MCF 10A (cell line): Measurements from ENCODE around the gene DYNC1I2. TPM values are rescaled to one million over a fixed set of nuclear protein-coding genes. Genes with fewer than 3 reads are reported as not detected.

Source experiments
- Bru-seq: library from RNA; stranded (reverse); fragments of 400-500 nt; gene quantifications from one replicate; lab custom pipeline; 2021; lab: Mats Ljungman, UMichigan
- BruChase-seq, 2 experiments: library from RNA; stranded (reverse); fragments of 400-500 nt; gene quantifications; one replicate each; lab custom pipeline; 2021; lab: Mats Ljungman, UMichigan
- BruUV-seq: library from RNA; stranded (reverse); fragments of 400-500 nt; replicated peaks from 2 replicates; lab custom pipeline; 2021; lab: Mats Ljungman, UMichigan
- CTCF ChIA-PET: fragments of 300-600 bp; sonication (Branson Sonifier 250); formaldehyde crosslinking; extraction: SDS; loops from one replicate; lab custom pipeline; 2021; ENCODE audit warnings: antibody characterized with exemption, inconsistent platforms; lab: Yijun Ruan, JAX
- POLR2A ChIA-PET: fragments of 300-600, 350-650 bp; sonication (Branson Sonifier 250); formaldehyde crosslinking; extraction: SDS; loops from one replicate; lab custom pipeline; 2020; ENCODE audit warnings: antibody characterized with exemption, inconsistent platforms; lab: Yijun Ruan, JAX
- DNase-seq: peaks from one replicate; pipeline ENCODE4 v3.0.0-alpha.2; 2018; ENCODE audit not compliant: unreplicated experiment
- H3K27ac Mint-ChIP-seq: one replicate; pipeline ENCODE4 v1.8.0; 2022; ENCODE audit warnings: mild to moderate bottlenecking, low read depth, mixed read lengths; ENCODE audit not compliant: unreplicated experiment
- H3K27me3 Mint-ChIP-seq: one replicate; pipeline ENCODE4 v1.8.0; 2022; ENCODE audit warnings: mixed read lengths; ENCODE audit not compliant: insufficient read depth, unreplicated experiment
- H3K36me3 Mint-ChIP-seq: one replicate; pipeline ENCODE4 v1.8.0; 2022; ENCODE audit warnings: mild to moderate bottlenecking, moderate library complexity, mixed read lengths; ENCODE audit not compliant: insufficient read depth, unreplicated experiment
- H3K4me1 Mint-ChIP-seq: one replicate; pipeline ENCODE4 v1.8.0; 2022; ENCODE audit warnings: mixed read lengths; ENCODE audit not compliant: insufficient read depth, unreplicated experiment
- H3K4me3 Mint-ChIP-seq: one replicate; pipeline ENCODE4 v1.8.0; 2022; ENCODE audit warnings: mild to moderate bottlenecking, moderate library complexity, mixed read lengths; ENCODE audit not compliant: unreplicated experiment
- H3K9me3 Mint-ChIP-seq: one replicate; pipeline ENCODE4 v1.8.0; 2022; ENCODE audit warnings: mixed read lengths; ENCODE audit not compliant: unreplicated experiment
- intact Hi-C: fragments of 100-400 bp; cut with micrococcal nuclease; formaldehyde crosslinking; loops from 2 replicates; pipeline ENCODE4 v1.14.1; 2022
- long read RNA-seq: library from polyadenylated mRNA; stranded (forward); transcript quantifications from one replicate; pipeline ENCODE4 v2.0.0, GENCODE V29; 2022
- total RNA-seq: library from RNA; stranded (reverse); gene quantifications from 2 replicates; pipeline ENCODE4 v1.2.3, GENCODE V29; 2022
- TF ChIP-seq, protein P1 (sequence below): fragments of 200-600 bp; IDR thresholded peaks from one replicate; pipeline ENCODE4 v1.8.0; 2022; ENCODE audit warnings: antibody characterized with exemption, mild to moderate bottlenecking; ENCODE audit not compliant: unreplicated experiment

Gene DYNC1I2
- total RNA-seq, result 77.7 and 82.7 TPM in 2 replicates
- percentile 90 among the genes with signal in this experiment for Bru-seq, nascent RNA
- percentile 89 among the genes with signal in this experiment for BruChase-seq, experiment 1, labeled RNA remaining after a 6-hour chase
- percentile 87 among the genes with signal in this experiment for BruChase-seq, experiment 2, labeled RNA remaining after a 2-hour chase
- long read RNA-seq, transcript DYNC1I2-225 (16 exons, 2,494 nt), result minor isoform, 5 of 249 reads
- long read RNA-seq, transcript DYNC1I2-203 (16 exons, 2,572 nt), result major isoform, 95 of 249 reads
- long read RNA-seq, transcript DYNC1I2-201 (16 exons, 2,589 nt), result minor isoform, 89 of 249 reads
- long read RNA-seq, partial matches to known transcripts, result 35 of 249 reads
- long read RNA-seq, other reads (novel, unspliced or antisense), result 24 of 249 reads

DNA sequence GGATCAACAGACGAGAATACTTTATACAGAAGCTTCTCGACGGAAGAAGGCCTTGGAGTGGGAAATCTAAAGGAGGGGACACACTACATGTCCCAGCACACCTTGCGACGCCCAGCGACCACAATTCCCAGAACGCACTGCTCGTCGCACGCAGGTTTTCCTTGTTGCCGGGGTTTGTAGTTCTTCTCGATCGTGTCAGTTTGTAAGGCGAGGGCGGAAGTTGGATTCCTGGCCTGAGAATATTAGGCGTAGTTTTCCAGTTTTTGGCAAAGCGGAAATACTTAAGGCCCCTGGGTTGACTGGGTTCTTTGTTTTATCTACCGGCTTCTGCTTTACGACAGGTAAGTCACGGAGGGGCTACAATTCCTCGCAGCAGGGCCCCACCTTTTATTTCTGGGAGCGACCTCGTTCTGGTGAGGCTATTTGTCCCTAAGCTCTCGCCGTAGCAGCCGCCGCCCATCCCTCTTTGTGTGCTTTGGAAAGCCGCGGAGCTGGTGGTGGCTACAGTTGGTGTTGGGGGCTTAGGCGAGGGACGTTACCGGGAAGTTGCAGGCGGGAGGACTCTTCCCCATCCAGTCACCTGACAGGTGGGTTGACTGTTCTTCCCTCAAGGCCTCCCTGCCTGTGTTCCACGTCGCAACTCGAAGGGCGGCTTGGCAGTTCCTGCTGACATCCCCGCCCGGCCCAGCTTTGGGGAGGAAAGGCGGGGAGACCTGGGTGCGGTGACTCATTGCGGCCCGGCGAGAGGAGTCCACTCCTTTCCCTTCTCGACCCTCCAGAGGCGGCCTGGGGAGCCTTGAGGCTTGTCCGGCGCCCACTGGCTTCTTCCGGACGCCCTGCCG is at the start of gene DYNC1I2:
Gene DYNC1I2 (plus strand): TSS at position 183 of the 842 bp plus-strand sequence. CDS start 2,687 bp downstream, outside the sequence.
- H3K27ac Mint-ChIP-seq, result peak within 1 kb of the TSS; percentile 95
- peaks cover 6% of the 10 kb centered on the region for H3K27me3 Mint-ChIP-seq
- peak; percentile 96 for DNase-seq
- H3K36me3 Mint-ChIP-seq, result peaks cover 30% of the 10 kb centered on the region
- ChIA-PET CTCF (interaction anchor here (0.6 to 5.4 kb wide), 7 partner anchors 16 to 871 kb away, joined by 3 to 24 read pairs (median 4); no protein-coding TSS in a partner anchor), POLR2A (interaction anchor here (0.6 to 3.9 kb wide), 27 partner anchors 12 to 758 kb away, joined by 3 to 58 read pairs (median 5); partner anchors contain the start of genes CYBRD1, DCAF17, DLX2 and HAT1)
- intact Hi-C loops, result loop anchor here (5.0 kb wide), 1 partner anchor 90 kb away; no protein-coding TSS in a partner anchor
- TSS peak; percentile 81 for BruUV-seq
- TF ChIP-seq, protein P1, sequence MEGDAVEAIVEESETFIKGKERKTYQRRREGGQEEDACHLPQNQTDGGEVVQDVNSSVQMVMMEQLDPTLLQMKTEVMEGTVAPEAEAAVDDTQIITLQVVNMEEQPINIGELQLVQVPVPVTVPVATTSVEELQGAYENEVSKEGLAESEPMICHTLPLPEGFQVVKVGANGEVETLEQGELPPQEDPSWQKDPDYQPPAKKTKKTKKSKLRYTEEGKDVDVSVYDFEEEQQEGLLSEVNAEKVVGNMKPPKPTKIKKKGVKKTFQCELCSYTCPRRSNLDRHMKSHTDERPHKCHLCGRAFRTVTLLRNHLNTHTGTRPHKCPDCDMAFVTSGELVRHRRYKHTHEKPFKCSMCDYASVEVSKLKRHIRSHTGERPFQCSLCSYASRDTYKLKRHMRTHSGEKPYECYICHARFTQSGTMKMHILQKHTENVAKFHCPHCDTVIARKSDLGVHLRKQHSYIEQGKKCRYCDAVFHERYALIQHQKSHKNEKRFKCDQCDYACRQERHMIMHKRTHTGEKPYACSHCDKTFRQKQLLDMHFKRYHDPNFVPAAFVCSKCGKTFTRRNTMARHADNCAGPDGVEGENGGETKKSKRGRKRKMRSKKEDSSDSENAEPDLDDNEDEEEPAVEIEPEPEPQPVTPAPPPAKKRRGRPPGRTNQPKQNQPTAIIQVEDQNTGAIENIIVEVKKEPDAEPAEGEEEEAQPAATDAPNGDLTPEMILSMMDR, result no peak
- H3K4me1 Mint-ChIP-seq, result no peaks in the 10 kb centered on the region
- no peaks in the 10 kb centered on the region for H3K9me3 Mint-ChIP-seq
- peak within 1 kb of the TSS; percentile 96 for H3K4me3 Mint-ChIP-seq

DNA sequence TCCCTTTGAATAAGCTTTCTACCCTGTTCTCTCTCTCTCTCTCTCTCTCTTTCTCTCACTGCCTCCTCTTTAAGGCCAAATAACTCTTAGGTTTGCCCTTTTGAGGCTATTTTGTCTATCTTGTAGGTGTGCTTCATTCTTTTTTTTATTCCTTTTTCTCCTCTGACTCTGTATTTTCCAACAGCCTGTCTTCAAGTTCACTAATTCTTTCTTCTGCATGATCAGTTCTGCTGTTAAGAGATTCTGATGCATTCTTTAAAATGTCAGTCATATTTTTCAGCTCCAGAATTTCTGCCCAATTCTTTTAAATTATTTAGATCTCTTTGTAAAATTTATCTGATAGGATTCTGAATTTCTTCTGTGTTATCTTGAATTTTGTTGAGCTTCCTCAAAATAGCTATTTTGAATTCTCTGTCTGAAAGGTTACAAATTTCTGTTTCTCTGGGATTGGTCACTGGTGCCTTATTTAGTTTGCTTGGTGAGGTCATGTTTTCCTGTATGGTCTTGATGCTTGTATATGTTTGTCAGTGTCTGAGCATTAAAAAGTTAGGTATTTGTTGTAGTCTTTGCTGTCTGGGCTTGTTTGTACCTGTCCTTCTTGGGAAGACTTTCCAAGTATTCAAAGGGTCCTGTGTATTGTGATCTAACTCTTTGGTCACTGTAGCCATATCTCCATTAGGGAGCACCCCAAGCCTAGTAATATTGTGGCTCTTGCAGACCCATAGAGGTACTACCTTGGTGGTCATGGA is 35.4 kb upstream of the DYNC1I2 start:
- POLR2A ChIA-PET, result interaction anchor here (0.6 to 1.4 kb wide), 4 partner anchors 35 to 922 kb away, joined by 3 to 5 read pairs (median 4); partner anchors contain the start of gene DYNC1I2
- DNase-seq, result peak; percentile 2
- intact Hi-C loops, result no loop called here

DNA sequence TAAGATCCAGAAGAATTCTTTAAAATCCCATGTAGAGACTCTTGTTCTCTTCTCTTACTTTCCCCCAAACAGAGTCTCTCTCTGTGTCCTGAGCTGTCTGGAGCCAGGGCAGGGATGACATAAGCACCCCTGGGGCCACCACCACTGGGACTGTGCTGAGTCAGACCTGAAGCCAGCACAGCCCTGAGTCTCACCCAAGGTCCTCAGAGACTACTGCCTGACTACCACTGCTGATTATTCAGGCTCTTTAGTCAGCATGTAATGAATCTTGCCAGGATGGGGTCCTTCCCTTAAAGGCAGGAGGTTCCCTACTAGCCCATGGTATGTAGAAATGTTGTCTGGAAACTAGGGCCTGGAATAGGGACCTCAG is 34.9 kb upstream of the DYNC1I2 start:
- no TSS peak for BruUV-seq
- TF ChIP-seq, protein P1, result no peak
- H3K4me3 Mint-ChIP-seq, result no peak overlapping the region
- peaks cover 16% of the 10 kb centered on the region for H3K9me3 Mint-ChIP-seq
- intact Hi-C loops, result no loop called here
- ChIA-PET CTCF (no interaction called here), POLR2A (no interaction called here)
- peaks cover 6% of the 10 kb centered on the region for H3K4me1 Mint-ChIP-seq
- peak; percentile 43 for DNase-seq
- no peaks in the 10 kb centered on the region for H3K36me3 Mint-ChIP-seq
- peaks cover 52% of the 10 kb centered on the region for H3K27me3 Mint-ChIP-seq
- H3K27ac Mint-ChIP-seq, result peak overlapping the region; percentile 41

More for the DNA sequence above, 35.4 kb upstream of the DYNC1I2 start:
- TF ChIP-seq, protein P1, result no peak
- peaks cover 16% of the 10 kb centered on the region for H3K9me3 Mint-ChIP-seq
- CTCF ChIA-PET, result no interaction called here
- H3K4me3 Mint-ChIP-seq, result no peak overlapping the region
- peaks cover 6% of the 10 kb centered on the region for H3K4me1 Mint-ChIP-seq
- no TSS peak for BruUV-seq
- H3K27me3 Mint-ChIP-seq, result peaks cover 46% of the 10 kb centered on the region
- H3K36me3 Mint-ChIP-seq, result no peaks in the 10 kb centered on the region
- peak overlapping the region; percentile 41 for H3K27ac Mint-ChIP-seq
